ENCODE data around the gene CENPX. TPM values are rescaled to one million over a fixed set of nuclear protein-coding genes. Genes with fewer than 3 reads are reported as not detected.

Gene CENPX
- total RNA-seq, 1 donor, result 18.8 TPM

DNA sequence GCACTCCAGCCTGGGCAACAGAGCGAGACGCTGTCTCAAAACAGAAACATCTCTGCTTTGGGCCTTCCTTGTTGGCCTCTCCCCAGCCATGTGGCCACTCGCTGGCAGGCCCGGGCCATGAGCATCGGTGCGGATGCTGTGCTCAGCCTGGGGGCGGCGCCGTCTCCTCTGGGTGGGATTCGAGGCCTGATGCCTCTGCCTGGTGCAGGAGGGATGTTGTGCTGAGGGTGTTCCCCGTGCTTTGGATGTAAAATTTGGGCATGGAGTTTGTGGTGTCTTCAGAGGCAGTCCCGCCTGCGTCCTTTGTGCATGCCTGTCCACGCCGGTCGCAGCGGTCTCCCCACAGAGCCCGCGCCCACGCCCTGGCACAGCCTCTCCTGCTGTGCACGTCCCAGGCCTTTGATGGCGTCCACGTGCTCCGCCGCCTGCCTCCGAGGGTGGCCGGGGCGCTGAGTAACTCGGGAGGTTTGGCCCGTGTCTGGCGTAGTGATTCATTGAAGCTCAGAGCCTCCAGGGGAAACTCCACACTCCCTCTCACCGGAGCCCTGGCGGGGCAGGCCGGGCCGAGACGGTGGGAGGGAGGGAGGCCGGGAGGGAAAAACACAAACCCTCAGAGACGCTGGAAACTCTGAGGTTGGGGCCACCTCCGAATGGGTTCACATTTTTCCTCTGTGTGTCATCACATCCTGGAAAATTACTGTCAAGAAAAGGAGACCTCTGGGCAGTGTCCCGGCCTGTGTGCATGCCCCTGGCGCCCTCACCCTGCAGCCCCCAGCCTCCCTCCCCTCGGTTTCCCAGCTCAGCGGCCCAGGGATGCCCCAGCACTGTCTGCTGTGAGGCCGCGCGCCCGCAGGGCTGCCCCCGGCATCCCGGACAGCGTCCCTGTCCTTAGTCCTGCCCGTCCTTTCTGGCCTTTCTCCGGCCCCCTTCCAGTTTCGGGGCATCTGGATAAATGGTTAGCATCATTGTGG, 19.0 kb downstream of the CENPX start:
- Histone ChIP-seq H3K4me1 (ENCODE audit: insufficient read depth, low read length) (peaks cover 47% of the 10 kb centered on the region), H4K20me1 (ENCODE audit: insufficient read depth, low read length) (peaks cover 7% of the 10 kb centered on the region), H2AFZ (ENCODE audit: low read length) (peak overlapping the region; percentile 87), H3K4me2 (ENCODE audit: insufficient read depth, low read length) (peak overlapping the region; percentile 71), H3K27ac (ENCODE audit: low read depth, low read length) (peak overlapping the region; percentile 81), H3K27me3 (ENCODE audit: insufficient read depth, low read length) (no peaks in the 10 kb centered on the region), H3K36me3 (ENCODE audit: insufficient read depth, low read length) (no peaks in the 10 kb centered on the region), H3K4me3 (ENCODE audit: insufficient read depth, low read length) (peak overlapping the region; percentile 57), H3K9me3 (ENCODE audit: low read depth, low read length) (no peaks in the 10 kb centered on the region), H3K79me2 (ENCODE audit: insufficient read depth, low read length) (peaks cover 3% of the 10 kb centered on the region)
- TF ChIP-seq, protein P1, sequence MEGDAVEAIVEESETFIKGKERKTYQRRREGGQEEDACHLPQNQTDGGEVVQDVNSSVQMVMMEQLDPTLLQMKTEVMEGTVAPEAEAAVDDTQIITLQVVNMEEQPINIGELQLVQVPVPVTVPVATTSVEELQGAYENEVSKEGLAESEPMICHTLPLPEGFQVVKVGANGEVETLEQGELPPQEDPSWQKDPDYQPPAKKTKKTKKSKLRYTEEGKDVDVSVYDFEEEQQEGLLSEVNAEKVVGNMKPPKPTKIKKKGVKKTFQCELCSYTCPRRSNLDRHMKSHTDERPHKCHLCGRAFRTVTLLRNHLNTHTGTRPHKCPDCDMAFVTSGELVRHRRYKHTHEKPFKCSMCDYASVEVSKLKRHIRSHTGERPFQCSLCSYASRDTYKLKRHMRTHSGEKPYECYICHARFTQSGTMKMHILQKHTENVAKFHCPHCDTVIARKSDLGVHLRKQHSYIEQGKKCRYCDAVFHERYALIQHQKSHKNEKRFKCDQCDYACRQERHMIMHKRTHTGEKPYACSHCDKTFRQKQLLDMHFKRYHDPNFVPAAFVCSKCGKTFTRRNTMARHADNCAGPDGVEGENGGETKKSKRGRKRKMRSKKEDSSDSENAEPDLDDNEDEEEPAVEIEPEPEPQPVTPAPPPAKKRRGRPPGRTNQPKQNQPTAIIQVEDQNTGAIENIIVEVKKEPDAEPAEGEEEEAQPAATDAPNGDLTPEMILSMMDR (IDR thresholded peaks at IDR 0.05; ENCODE audit: extremely low read depth, low read depth, low read length), result peak; percentile 6
- peak; percentile 100 for DNase-seq (ENCODE audit: insufficient read length, low spot score, missing footprints)

DNA sequence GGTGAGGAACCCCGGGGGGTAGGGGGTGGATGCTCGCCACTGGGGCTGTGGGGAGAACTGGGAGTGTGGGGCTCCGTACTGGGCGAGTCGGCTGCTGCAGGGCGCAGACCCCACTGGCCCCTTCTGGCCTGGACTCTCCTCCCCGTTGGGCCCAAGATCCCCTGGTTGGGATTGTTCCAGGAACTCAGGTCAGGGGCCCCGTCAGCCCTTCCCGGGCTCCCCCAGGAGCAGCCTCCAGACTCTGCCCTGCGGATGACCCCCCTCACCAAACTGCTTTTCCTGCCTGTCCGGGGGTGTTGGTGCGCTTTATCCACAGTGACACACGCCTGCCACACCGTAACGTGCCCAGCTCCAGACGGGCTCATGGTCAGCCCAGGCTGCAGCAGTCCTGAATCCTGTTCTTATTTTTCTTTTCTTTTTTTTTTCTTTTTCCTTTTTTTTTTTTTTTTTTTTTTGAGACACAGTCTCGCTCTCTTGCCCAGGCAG, 21.1 kb downstream of the CENPX start:
- Histone ChIP-seq H2AFZ (ENCODE audit: low read length) (no peak overlapping the region), H3K4me1 (ENCODE audit: insufficient read depth, low read length) (peaks cover 29% of the 10 kb centered on the region), H4K20me1 (ENCODE audit: insufficient read depth, low read length) (peaks cover 7% of the 10 kb centered on the region), H3K36me3 (ENCODE audit: insufficient read depth, low read length) (peaks cover 3% of the 10 kb centered on the region), H3K9me3 (ENCODE audit: low read depth, low read length) (no peaks in the 10 kb centered on the region), H3K79me2 (ENCODE audit: insufficient read depth, low read length) (peaks cover 3% of the 10 kb centered on the region), H3K27ac (ENCODE audit: low read depth, low read length) (no peak overlapping the region), H3K4me3 (ENCODE audit: insufficient read depth, low read length) (no peak overlapping the region), H3K4me2 (ENCODE audit: insufficient read depth, low read length) (no peak overlapping the region), H3K27me3 (ENCODE audit: insufficient read depth, low read length) (no peaks in the 10 kb centered on the region)
- TF ChIP-seq, protein P1 (IDR thresholded peaks at IDR 0.05; ENCODE audit: extremely low read depth, low read depth, low read length), result no peak
- DNase-seq (ENCODE audit: insufficient read length, low spot score, missing footprints), result no peak

DNA sequence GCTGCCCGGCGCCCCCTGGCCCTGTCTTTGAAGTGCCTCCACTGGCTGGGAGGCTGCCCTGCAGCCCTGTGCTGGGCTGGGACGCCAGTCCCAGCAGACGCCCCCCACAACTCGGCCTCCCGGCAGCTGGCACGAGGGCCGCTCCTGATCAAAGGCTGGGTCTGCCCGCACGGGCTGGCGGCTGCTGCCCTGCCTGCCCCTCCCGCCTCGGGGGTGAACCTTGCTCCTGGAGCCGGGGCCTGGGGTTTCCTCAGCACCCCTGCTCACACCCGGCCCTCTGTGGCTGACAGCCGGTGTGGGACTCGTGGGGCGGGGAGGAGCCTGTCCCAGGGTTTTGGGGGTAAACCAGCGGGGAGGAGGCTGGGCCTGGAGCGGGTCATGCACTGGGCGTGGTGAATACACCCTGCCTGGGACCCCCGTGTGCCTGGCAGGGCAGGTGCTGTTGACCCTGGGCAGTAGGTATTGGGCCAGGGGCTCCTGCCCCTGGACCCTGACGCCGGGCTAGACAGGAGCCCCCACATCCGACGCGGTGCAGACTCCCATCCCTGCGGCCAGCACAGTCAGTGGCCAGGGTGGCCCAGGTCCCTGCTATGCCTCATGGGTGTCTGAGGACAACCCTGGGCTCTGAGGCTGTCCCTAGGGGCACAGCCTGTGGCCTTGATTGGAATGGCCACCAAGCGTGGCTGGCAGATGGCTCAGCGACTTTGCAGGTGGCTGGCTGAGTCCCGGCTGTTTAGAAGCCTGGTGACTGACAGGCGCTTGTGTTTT, 21.7 kb downstream of the CENPX start:
- H4K20me1 ChIP-seq (ENCODE audit: insufficient read depth, low read length), result peaks cover 2% of the 10 kb centered on the region
- H3K4me2 ChIP-seq (ENCODE audit: insufficient read depth, low read length), result no peak overlapping the region
- H3K27ac ChIP-seq (ENCODE audit: low read depth, low read length), result no peak overlapping the region
- H3K4me1 ChIP-seq (ENCODE audit: insufficient read depth, low read length), result peaks cover 23% of the 10 kb centered on the region
- no peaks in the 10 kb centered on the region for H3K27me3 ChIP-seq (ENCODE audit: insufficient read depth, low read length)
- no peak overlapping the region for H2AFZ ChIP-seq (ENCODE audit: low read length)
- TF ChIP-seq, protein P1 (IDR thresholded peaks at IDR 0.05; ENCODE audit: extremely low read depth, low read depth, low read length), result no peak
- DNase-seq (ENCODE audit: insufficient read length, low spot score, missing footprints), result no peak
- H3K79me2 ChIP-seq (ENCODE audit: insufficient read depth, low read length), result peaks cover 3% of the 10 kb centered on the region
- H3K36me3 ChIP-seq (ENCODE audit: insufficient read depth, low read length), result peaks cover 4% of the 10 kb centered on the region
- no peaks in the 10 kb centered on the region for H3K9me3 ChIP-seq (ENCODE audit: low read depth, low read length)
- no peak overlapping the region for H3K4me3 ChIP-seq (ENCODE audit: insufficient read depth, low read length)

Data from osteoblast (primary cell).